ENCODE measurements around the gene SLC35F3.
"Not testable (repeated sequence)": the region's sequence is repeated elsewhere in the genome, so short reads cannot be mapped to it uniquely, and the experiment has no call there.

The SLC35F3 gene

GRCh38 chr1:234240680-234241079, 336.2 kb downstream of the SLC35F3 start:
- H3K27ac ChIP-seq (ENCODE audit: low read depth, low read length) = no peak overlapping the region
- H3K9ac ChIP-seq (ENCODE audit: low read length in 5 of 5) = no peak overlapping the region
- peaks cover 0 to 8% (median 3%) of the 10 kb centered on the region in 5 donors for H3K27me3 ChIP-seq (ENCODE audit: control insufficient read depth in 5 of 5, insufficient read depth in 4 of 5, low read length in 5 of 5)
- no peaks in the 10 kb centered on the region for H3K36me3 ChIP-seq (ENCODE audit: control insufficient read depth in 5 of 5, insufficient read depth in 5 of 5, low read length in 5 of 5)
- H3K4me1 ChIP-seq (ENCODE audit: control insufficient read depth in 5 of 5, insufficient read depth in 5 of 5, low read length in 5 of 5) = peaks cover 0 to 11% (median 0%) of the 10 kb centered on the region in 5 donors
- H3K4me3 ChIP-seq (ENCODE audit: low read depth in 1 of 5, low read length in 5 of 5) = no peak overlapping the region
- peaks cover 0 to 8% (median 4%) of the 10 kb centered on the region in 5 donors for H3K9me3 ChIP-seq (ENCODE audit: control insufficient read depth in 5 of 5, low read length in 5 of 5)

GRCh38 chr1:234241941-234242490, 337.5 kb downstream of the SLC35F3 start:
- Histone ChIP-seq H3K36me3 (ENCODE audit: control insufficient read depth in 5 of 5, insufficient read depth in 5 of 5, low read length in 5 of 5) (no peaks in the 10 kb centered on the region), H3K27ac (ENCODE audit: low read depth, low read length) (no peak overlapping the region), H3K9ac (ENCODE audit: low read length in 5 of 5) (no peak overlapping the region), H3K9me3 (ENCODE audit: control insufficient read depth in 5 of 5, low read length in 5 of 5) (peaks cover 0 to 8% (median 4%) of the 10 kb centered on the region in 5 donors), H3K27me3 (ENCODE audit: control insufficient read depth in 5 of 5, insufficient read depth in 4 of 5, low read length in 5 of 5) (peaks cover 0 to 11% (median 2%) of the 10 kb centered on the region in 5 donors), H3K4me1 (ENCODE audit: control insufficient read depth in 5 of 5, insufficient read depth in 5 of 5, low read length in 5 of 5) (peaks cover 0 to 11% (median 0%) of the 10 kb centered on the region in 5 donors), H3K4me3 (ENCODE audit: low read depth in 1 of 5, low read length in 5 of 5) (no peak overlapping the region)

- Histone ChIP-seq H3K9me3 (ENCODE audit: control insufficient read depth in 5 of 5, low read length in 5 of 5) (peaks cover 0 to 8% (median 5%) of the 10 kb centered on the region in 5 donors), H3K36me3 (ENCODE audit: control insufficient read depth in 5 of 5, insufficient read depth in 5 of 5, low read length in 5 of 5) (no peaks in the 10 kb centered on the region), H3K9ac (ENCODE audit: low read length in 5 of 5) (no peak overlapping the region), H3K4me1 (ENCODE audit: control insufficient read depth in 5 of 5, insufficient read depth in 5 of 5, low read length in 5 of 5) (peaks cover 0 to 11% (median 0%) of the 10 kb centered on the region in 5 donors), H3K4me3 (ENCODE audit: low read depth in 1 of 5, low read length in 5 of 5) (no peak overlapping the region), H3K27ac (ENCODE audit: low read depth, low read length) (no peak overlapping the region), H3K27me3 (ENCODE audit: control insufficient read depth in 5 of 5, insufficient read depth in 4 of 5, low read length in 5 of 5) (peaks cover 0 to 11% (median 2%) of the 10 kb centered on the region in 5 donors)
These were observed 339.2 kb downstream of the SLC35F3 start for GRCh38 chr1:234243521-234244260.

- Histone ChIP-seq H3K4me1 (ENCODE audit: control insufficient read depth in 5 of 5, insufficient read depth in 5 of 5, low read length in 5 of 5) (peaks cover 0 to 11% (median 0%) of the 10 kb centered on the region in 5 donors), H3K27me3 (ENCODE audit: control insufficient read depth in 5 of 5, insufficient read depth in 4 of 5, low read length in 5 of 5) (peaks cover 0 to 9% (median 2%) of the 10 kb centered on the region in 5 donors), H3K36me3 (ENCODE audit: control insufficient read depth in 5 of 5, insufficient read depth in 5 of 5, low read length in 5 of 5) (no peaks in the 10 kb centered on the region), H3K9me3 (ENCODE audit: control insufficient read depth in 5 of 5, low read length in 5 of 5) (peaks cover 0 to 8% (median 5%) of the 10 kb centered on the region in 5 donors), H3K27ac (ENCODE audit: low read depth, low read length) (no peak overlapping the region), H3K9ac (ENCODE audit: low read length in 5 of 5) (no peak overlapping the region), H3K4me3 (ENCODE audit: low read depth in 1 of 5, low read length in 5 of 5) (no peak overlapping the region)
These were observed 340.0 kb downstream of the SLC35F3 start for GRCh38 chr1:234244482-234244881.

GRCh38 chr1:234246638-234247116, 342.2 kb downstream of the SLC35F3 start:
- no peak overlapping the region for H3K27ac ChIP-seq (ENCODE audit: low read depth, low read length)
- no peak overlapping the region for H3K4me3 ChIP-seq (ENCODE audit: low read depth in 1 of 5, low read length in 5 of 5)
- peaks cover 0 to 11% (median 0%) of the 10 kb centered on the region in 5 donors for H3K4me1 ChIP-seq (ENCODE audit: control insufficient read depth in 5 of 5, insufficient read depth in 5 of 5, low read length in 5 of 5)
- peaks cover 0 to 8% (median 2%) of the 10 kb centered on the region in 5 donors for H3K27me3 ChIP-seq (ENCODE audit: control insufficient read depth in 5 of 5, insufficient read depth in 4 of 5, low read length in 5 of 5)
- H3K9me3 ChIP-seq (ENCODE audit: control insufficient read depth in 5 of 5, low read length in 5 of 5) = peaks cover 0 to 6% (median 4%) of the 10 kb centered on the region in 5 donors
- no peak overlapping the region for H3K9ac ChIP-seq (ENCODE audit: low read length in 5 of 5)
- H3K36me3 ChIP-seq (ENCODE audit: control insufficient read depth in 5 of 5, insufficient read depth in 5 of 5, low read length in 5 of 5) = no peaks in the 10 kb centered on the region

GRCh38 chr1:234247746-234248145, 343.3 kb downstream of the SLC35F3 start:
- H3K27me3 ChIP-seq (ENCODE audit: control insufficient read depth in 5 of 5, insufficient read depth in 4 of 5, low read length in 5 of 5); H3K27ac ChIP-seq (ENCODE audit: low read depth, low read length); H3K9ac ChIP-seq (ENCODE audit: low read length in 5 of 5); H3K9me3 ChIP-seq (ENCODE audit: control insufficient read depth in 5 of 5, low read length in 5 of 5); H3K4me3 ChIP-seq (ENCODE audit: low read depth in 1 of 5, low read length in 5 of 5); H3K36me3 ChIP-seq (ENCODE audit: control insufficient read depth in 5 of 5, insufficient read depth in 5 of 5, low read length in 5 of 5): not testable (repeated sequence)
- peaks cover 0 to 11% (median 0%) of the 10 kb centered on the region in 5 donors for H3K4me1 ChIP-seq (ENCODE audit: control insufficient read depth in 5 of 5, insufficient read depth in 5 of 5, low read length in 5 of 5)

DNA sequence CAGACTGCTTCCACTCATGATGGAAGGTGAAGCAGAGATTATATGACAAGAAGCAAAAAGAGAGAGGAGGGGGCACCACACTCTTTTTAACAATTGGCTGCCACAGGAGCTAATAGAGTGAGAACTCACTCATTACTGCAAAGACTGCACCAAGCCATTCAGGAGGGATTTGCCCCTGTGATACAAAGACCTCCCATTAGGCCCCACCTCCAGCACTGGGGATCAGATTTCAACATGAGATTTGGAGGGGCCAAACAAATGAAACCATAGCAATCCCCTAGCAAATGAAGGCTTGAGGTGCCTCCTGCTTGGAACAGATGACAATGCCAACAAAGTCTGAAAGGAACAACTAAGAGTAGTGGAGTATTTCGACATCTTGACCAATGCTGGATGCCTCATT, 346.3 kb downstream of the SLC35F3 start:
- no peaks in the 10 kb centered on the region for H3K36me3 ChIP-seq (ENCODE audit: control insufficient read depth in 5 of 5, insufficient read depth in 5 of 5, low read length in 5 of 5)
- no peak overlapping the region for H3K27ac ChIP-seq (ENCODE audit: low read depth, low read length)
- no peaks in the 10 kb centered on the region for H3K4me1 ChIP-seq (ENCODE audit: control insufficient read depth in 5 of 5, insufficient read depth in 5 of 5, low read length in 5 of 5)

GRCh38 chr1:234253732-234254131, 349.3 kb downstream of the SLC35F3 start:
- Histone ChIP-seq H3K36me3 (ENCODE audit: control insufficient read depth in 5 of 5, insufficient read depth in 5 of 5, low read length in 5 of 5) (no peaks in the 10 kb centered on the region), H3K9ac (ENCODE audit: low read length in 5 of 5) (no peak overlapping the region), H3K27ac (ENCODE audit: low read depth, low read length) (no peak overlapping the region), H3K27me3 (ENCODE audit: control insufficient read depth in 5 of 5, insufficient read depth in 4 of 5, low read length in 5 of 5) (no peaks in the 10 kb centered on the region), H3K4me3 (ENCODE audit: low read depth in 1 of 5, low read length in 5 of 5) (no peak overlapping the region), H3K4me1 (ENCODE audit: control insufficient read depth in 5 of 5, insufficient read depth in 5 of 5, low read length in 5 of 5) (no peaks in the 10 kb centered on the region), H3K9me3 (ENCODE audit: control insufficient read depth in 5 of 5, low read length in 5 of 5) (peaks cover 2 to 10% (median 5%) of the 10 kb centered on the region in 5 donors)

More for the DNA sequence above, 346.3 kb downstream of the SLC35F3 start:
- H3K9me3 ChIP-seq (ENCODE audit: control insufficient read depth in 5 of 5, low read length in 5 of 5) = peaks cover 0 to 4% (median 0%) of the 10 kb centered on the region in 5 donors
- peaks cover 0 to 5% (median 0%) of the 10 kb centered on the region in 5 donors for H3K27me3 ChIP-seq (ENCODE audit: control insufficient read depth in 5 of 5, insufficient read depth in 4 of 5, low read length in 5 of 5)
- H3K9ac ChIP-seq (ENCODE audit: low read length in 5 of 5) = no peak overlapping the region
- H3K4me3 ChIP-seq (ENCODE audit: low read depth in 1 of 5, low read length in 5 of 5) = no peak overlapping the region

- Histone ChIP-seq H3K9me3 (ENCODE audit: control insufficient read depth in 5 of 5, low read length in 5 of 5) (peaks cover 2 to 12% (median 5%) of the 10 kb centered on the region in 5 donors), H3K4me3 (ENCODE audit: low read depth in 1 of 5, low read length in 5 of 5) (no peak overlapping the region), H3K27me3 (ENCODE audit: control insufficient read depth in 5 of 5, insufficient read depth in 4 of 5, low read length in 5 of 5) (peaks cover 0 to 3% (median 0%) of the 10 kb centered on the region in 5 donors), H3K4me1 (ENCODE audit: control insufficient read depth in 5 of 5, insufficient read depth in 5 of 5, low read length in 5 of 5) (no peaks in the 10 kb centered on the region), H3K36me3 (ENCODE audit: control insufficient read depth in 5 of 5, insufficient read depth in 5 of 5, low read length in 5 of 5) (no peaks in the 10 kb centered on the region), H3K9ac (ENCODE audit: low read length in 5 of 5) (no peak overlapping the region), H3K27ac (ENCODE audit: low read depth, low read length) (no peak overlapping the region)
These were observed 351.9 kb downstream of the SLC35F3 start for GRCh38 chr1:234256359-234256758.

- Histone ChIP-seq H3K4me1 (ENCODE audit: control insufficient read depth in 5 of 5, insufficient read depth in 5 of 5, low read length in 5 of 5) (no peaks in the 10 kb centered on the region), H3K36me3 (ENCODE audit: control insufficient read depth in 5 of 5, insufficient read depth in 5 of 5, low read length in 5 of 5) (no peaks in the 10 kb centered on the region), H3K27ac (ENCODE audit: low read depth, low read length) (no peak overlapping the region), H3K27me3 (ENCODE audit: control insufficient read depth in 5 of 5, insufficient read depth in 4 of 5, low read length in 5 of 5) (peaks cover 0 to 4% (median 0%) of the 10 kb centered on the region in 5 donors), H3K4me3 (ENCODE audit: low read depth in 1 of 5, low read length in 5 of 5) (no peak overlapping the region), H3K9me3 (ENCODE audit: control insufficient read depth in 5 of 5, low read length in 5 of 5) (peaks cover 2 to 12% (median 5%) of the 10 kb centered on the region in 5 donors), H3K9ac (ENCODE audit: low read length in 5 of 5) (no peak overlapping the region)
These were observed 353.6 kb downstream of the SLC35F3 start for GRCh38 chr1:234258071-234258470.

Data from subcutaneous abdominal adipose tissue (tissue), 5 donors.